Heart left ventricle (tissue), 16 donors: ENCODE measurements around the gene ARHGEF37. TPM values are rescaled to one million over a fixed set of nuclear protein-coding genes. Genes with fewer than 3 reads are reported as not detected.
A peak's percentile ranks its signal among the peaks of the same experiment; 100 is the strongest.

Source experiments
- ATAC-seq, 4 donors: fragments of 200-7000 bp; cut with Tn5 transposase; one replicate each; pipeline ENCODE4 v1.9.1; 2020 to 2022; ENCODE audit warnings: moderate library complexity in 4 of 4, mild to moderate bottlenecking in 3 of 4, moderate number of reproducible peaks in 1 of 4
- DNase-seq, 5 donors: peaks; one replicate each; pipeline ENCODE4 v3.0.0-alpha.2; 2020
- H3K27ac ChIP-seq, 12 donors: fragments of 200-600 bp; sonication (generic) in 4 of 12; one replicate each; pipeline versions ENCODE4 v1.5.0 to v1.8.0; 2016 to 2022; ENCODE audit warnings: mild to moderate bottlenecking in 2 of 12
- H3K27me3 ChIP-seq, 9 donors: fragments of 200-600 bp; sonication (generic) in 2 of 9; one replicate each; pipeline versions ENCODE4 v1.5.1 to v1.8.0; 2016 to 2022; ENCODE audit warnings: mild to moderate bottlenecking in 3 of 9
- H3K36me3 ChIP-seq, 9 donors: fragments of 200-600 bp; sonication (generic) in 2 of 9; one replicate each; pipeline versions ENCODE4 v1.5.0 to v1.8.0; 2018 to 2022; ENCODE audit warnings: mild to moderate bottlenecking in 2 of 9
- H3K4me1 ChIP-seq, 12 donors: fragments of 200-600 bp; sonication (generic) in 4 of 12; one replicate each; pipeline versions ENCODE4 v1.5.0 to v1.8.0; 2016 to 2022; ENCODE audit warnings: mild to moderate bottlenecking in 3 of 12
- H3K4me3 ChIP-seq, 12 donors: fragments of 200-600 bp; sonication (generic) in 4 of 12; one replicate each; pipeline versions ENCODE4 v1.5.0 to v1.8.0; 2017 to 2022; ENCODE audit warnings: mild to moderate bottlenecking in 9 of 12, moderate library complexity in 4 of 12
- H3K9me3 ChIP-seq, 12 donors: fragments of 200-600 bp; sonication (generic) in 4 of 12; one replicate each; pipeline versions ENCODE4 v1.5.0 to v1.8.0; 2016 to 2022; ENCODE audit warnings: mild to moderate bottlenecking in 1 of 12
- POLR2A ChIP-seq, 2 donors: fragments of 450-650 bp; IDR thresholded peaks; one replicate each; pipeline ENCODE4 v1.6.1; 2017; ENCODE audit warnings: antibody characterized with exemption in 2 of 2, mild to moderate bottlenecking in 2 of 2, moderate library complexity in 2 of 2
- WGBS, 4 donors: extraction: QIAGEN DNeasy Blood & Tissue Kit in 2 of 4; methylation state at CpG; one replicate each; pipeline versions ENCODE4 v1.1.5 to v1.1.7; 2013 to 2018; 5-methylcytosine and 5-hydroxymethylcytosine counted together
- intact Hi-C, 10 donors: fragments of 100-400 bp; cut with DNase I; formaldehyde crosslinking; loops; one replicate each; pipeline versions ENCODE4 v1.11.1 to v1.14.2; 2022
- polyA plus RNA-seq, 2 donors: library from polyadenylated mRNA; stranded (reverse); fragments of 200-250 nt; gene quantifications; one replicate each; pipeline ENCODE4 v1.2.3, GENCODE V29; 2013
- total RNA-seq, 9 donors: library from RNA; depleted of rRNA in 2 of 9; stranded (reverse); fragments of >200 nt in 2 of 9; fragmentation: NEBNext Ultra II Directional in 3 of 9; extraction: Animal tissue kit (Norgen Biotek cat#: 25700) in 3 of 9; gene quantifications; one replicate each; pipeline versions ENCODE4 v1.1.0 to v1.2.4, GENCODE V29; 2016 to 2023
- TF ChIP-seq, protein P1 (sequence below), 12 donors: fragments of 200-600 bp; sonication (generic) in 4 of 12; IDR thresholded peaks; one replicate each; pipeline versions ENCODE4 v1.5.0 to v1.8.0; 2018 to 2022; ENCODE audit warnings: antibody characterized with exemption in 12 of 12, mild to moderate bottlenecking in 5 of 12
- donor health status: ischemic (EF 13 %, LVEDD 7.1; RV severe dilation, severe dysfunction).
- donor health status: healthy with polysubstance abuse.
- donor health status: DM: no; HTN: yes; CAD: no.
- donor health status: DM: no; HTN: no; CAD: no.
- donor health status: ischemic (EF 25% LVEDD 6.9; RV normal size, moderate dysfunction).
- donor health status: ischemic (EF 25% LVEDD 5.7; RV mildly dilated, moderate dysfunction).
- donor health status: healthy.
- donor health status: DM: yes; HTN: yes; CAD: no.
- donor health status: ischemic (EF 35%, LVEDD 5.7; RV mildly dilated, moderate dysfunction).
- donor health status: nonischemic (EF 11% LVEDD 7.7; RV severe dilation, severe dysfunction).
- donor health status: DM: yes; HTN: yes; CAD: no.
- donor health status: PGD.
- donor health status: ischemic (EF 29% LVEDD 5.4; RV normal size, mild dysfunction).
- donor health status: nonischemic (EF 23%, LVEDD 6.1; RV moderate dilation, normal function).

The ARHGEF37 gene
- total and polyA plus RNA-seq, 11 donors = 8.1 to 28.5 (median 17.9) TPM

DNA sequence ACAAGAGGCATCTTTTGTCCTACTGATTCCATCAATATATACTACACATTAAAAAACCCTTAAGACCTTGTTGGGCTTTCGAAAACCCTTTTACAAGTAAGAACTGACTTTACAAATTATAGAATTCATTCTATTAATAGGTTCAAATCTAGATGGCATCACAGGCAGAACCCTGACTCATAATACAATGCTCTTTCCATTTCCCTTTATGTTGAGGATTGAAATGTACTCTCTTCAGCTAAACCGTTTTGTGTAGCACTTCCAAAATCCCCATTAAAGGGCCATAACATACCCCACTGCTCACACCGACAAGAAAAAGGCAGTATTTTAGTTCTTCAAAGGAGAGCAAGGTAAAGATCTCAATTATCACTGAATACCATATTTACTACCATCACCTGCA, 41.2 kb upstream of the ARHGEF37 start:
- no peak for ATAC-seq
- no peaks in the 10 kb centered on the region for H3K27me3 ChIP-seq
- DNase-seq = no peak
- peak overlapping the region in 2 of 12 donors; percentile 15 to 42 for H3K27ac ChIP-seq
- WGBS, 4 donors = 33 to 51% (median 46%) methylated on average over 3 of the region's 3 CpGs
- TF ChIP-seq, protein P1, sequence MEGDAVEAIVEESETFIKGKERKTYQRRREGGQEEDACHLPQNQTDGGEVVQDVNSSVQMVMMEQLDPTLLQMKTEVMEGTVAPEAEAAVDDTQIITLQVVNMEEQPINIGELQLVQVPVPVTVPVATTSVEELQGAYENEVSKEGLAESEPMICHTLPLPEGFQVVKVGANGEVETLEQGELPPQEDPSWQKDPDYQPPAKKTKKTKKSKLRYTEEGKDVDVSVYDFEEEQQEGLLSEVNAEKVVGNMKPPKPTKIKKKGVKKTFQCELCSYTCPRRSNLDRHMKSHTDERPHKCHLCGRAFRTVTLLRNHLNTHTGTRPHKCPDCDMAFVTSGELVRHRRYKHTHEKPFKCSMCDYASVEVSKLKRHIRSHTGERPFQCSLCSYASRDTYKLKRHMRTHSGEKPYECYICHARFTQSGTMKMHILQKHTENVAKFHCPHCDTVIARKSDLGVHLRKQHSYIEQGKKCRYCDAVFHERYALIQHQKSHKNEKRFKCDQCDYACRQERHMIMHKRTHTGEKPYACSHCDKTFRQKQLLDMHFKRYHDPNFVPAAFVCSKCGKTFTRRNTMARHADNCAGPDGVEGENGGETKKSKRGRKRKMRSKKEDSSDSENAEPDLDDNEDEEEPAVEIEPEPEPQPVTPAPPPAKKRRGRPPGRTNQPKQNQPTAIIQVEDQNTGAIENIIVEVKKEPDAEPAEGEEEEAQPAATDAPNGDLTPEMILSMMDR (IDR thresholded peaks at IDR 0.05) = no peak
- no peak for TF ChIP-seq POLR2A (IDR thresholded peaks at IDR 0.05)
- H3K9me3 ChIP-seq = no peaks in the 10 kb centered on the region
- intact Hi-C loops = loop anchor here in 2 of 10 donors (10.0 kb wide), 1 partner anchor 45 kb away; no protein-coding TSS in a partner anchor
- peaks cover 18 to 95% (median 79%) of the 10 kb centered on the region in 12 donors for H3K4me1 ChIP-seq
- H3K36me3 ChIP-seq = peaks cover 0 to 88% (median 65%) of the 10 kb centered on the region in 9 donors
- peak overlapping the region in 1 of 12 donors; percentile 2 for H3K4me3 ChIP-seq

DNA sequence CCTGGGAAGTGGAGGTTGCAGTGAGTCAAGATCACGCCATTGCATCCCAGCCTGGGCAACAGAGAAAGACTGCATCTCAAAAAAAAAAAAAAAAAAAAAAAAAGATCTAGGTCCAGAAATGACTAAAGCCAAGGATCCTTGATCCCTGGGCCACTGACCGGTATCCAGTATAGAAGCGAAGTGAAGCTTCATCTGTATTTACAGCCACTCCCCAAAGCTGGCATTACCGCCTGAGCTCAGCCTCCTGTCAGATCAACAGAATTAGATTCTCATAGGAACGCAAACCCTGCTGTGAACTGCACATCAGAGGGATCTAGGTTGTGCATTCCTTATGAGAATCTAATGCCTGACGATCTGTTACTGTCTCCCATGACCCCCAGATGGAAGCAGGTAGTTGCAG, 39.4 kb upstream of the ARHGEF37 start:
- Histone ChIP-seq H3K27me3 (no peaks in the 10 kb centered on the region), H3K27ac (peak overlapping the region in 1 of 12 donors; percentile 20), H3K4me3 (no peak overlapping the region), H3K9me3 (no peaks in the 10 kb centered on the region), H3K4me1 (peaks cover 18 to 95% (median 81%) of the 10 kb centered on the region in 12 donors), H3K36me3 (peaks cover 0 to 89% (median 68%) of the 10 kb centered on the region in 9 donors)
- intact Hi-C loops = loop anchor here in 2 of 10 donors (10.0 kb wide), 1 partner anchor 47 kb away; no protein-coding TSS in a partner anchor
- WGBS, 4 donors = 55 to 61% (median 58%) methylated on average over 6 of the region's 6 CpGs
- TF ChIP-seq, protein P1 (IDR thresholded peaks at IDR 0.05) = no peak
- no peak for TF ChIP-seq POLR2A (IDR thresholded peaks at IDR 0.05)
- ATAC-seq (peak in 1 of 4 donors; percentile 14), DNase-seq (no peak)

DNA sequence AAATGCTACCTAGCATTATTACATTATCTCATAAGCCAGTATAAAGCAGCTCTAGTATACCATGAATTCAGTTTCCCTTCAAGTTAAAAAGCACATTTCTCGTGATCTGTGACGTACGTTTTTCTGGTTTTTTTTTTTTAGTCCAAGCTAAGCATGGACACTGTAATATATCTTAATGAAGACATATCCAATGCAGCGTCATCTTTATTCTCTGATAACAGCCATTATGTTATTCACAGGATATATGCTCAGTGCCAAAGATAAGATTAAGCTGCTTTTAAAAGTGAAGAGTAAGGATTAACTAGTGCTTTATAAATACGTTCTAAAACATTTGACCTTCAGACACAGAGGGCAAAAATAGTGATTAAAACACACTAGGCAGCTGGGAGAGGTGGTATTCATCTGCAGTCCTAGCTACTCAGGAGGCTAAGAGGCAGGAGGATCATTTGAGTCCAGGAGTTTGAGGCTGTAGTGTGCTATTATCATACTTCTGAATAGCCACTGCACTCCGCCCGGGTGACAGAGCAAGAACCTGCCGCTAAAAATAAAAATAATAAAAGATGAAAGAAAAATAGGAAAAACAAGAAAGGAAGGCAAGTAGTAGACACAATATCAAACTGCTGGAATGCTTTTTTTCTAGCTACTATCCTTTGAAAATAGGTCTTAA, 37.8 kb upstream of the ARHGEF37 start:
- WGBS, 4 donors = 22 to 29% (median 26%) methylated on average over 8 of the region's 8 CpGs
- Histone ChIP-seq H3K4me1 (peaks cover 22 to 98% (median 92%) of the 10 kb centered on the region in 12 donors), H3K36me3 (peaks cover 0 to 91% (median 69%) of the 10 kb centered on the region in 9 donors), H3K27me3 (no peaks in the 10 kb centered on the region), H3K4me3 (peak overlapping the region in 3 of 12 donors; percentile 1 to 23 (median 14)), H3K27ac (peak overlapping the region in 11 of 12 donors; percentile 26 to 69 (median 53)), H3K9me3 (no peaks in the 10 kb centered on the region)
- DNase-seq = no peak
- TF ChIP-seq, protein P1 (IDR thresholded peaks at IDR 0.05) = no peak
- TF ChIP-seq POLR2A (IDR thresholded peaks at IDR 0.05) = no peak
- intact Hi-C loops = loop anchor here in 2 of 10 donors (10.0 kb wide), 1 partner anchor 49 kb away; no protein-coding TSS in a partner anchor
- peak in 1 of 4 donors; percentile 8 for ATAC-seq

DNA sequence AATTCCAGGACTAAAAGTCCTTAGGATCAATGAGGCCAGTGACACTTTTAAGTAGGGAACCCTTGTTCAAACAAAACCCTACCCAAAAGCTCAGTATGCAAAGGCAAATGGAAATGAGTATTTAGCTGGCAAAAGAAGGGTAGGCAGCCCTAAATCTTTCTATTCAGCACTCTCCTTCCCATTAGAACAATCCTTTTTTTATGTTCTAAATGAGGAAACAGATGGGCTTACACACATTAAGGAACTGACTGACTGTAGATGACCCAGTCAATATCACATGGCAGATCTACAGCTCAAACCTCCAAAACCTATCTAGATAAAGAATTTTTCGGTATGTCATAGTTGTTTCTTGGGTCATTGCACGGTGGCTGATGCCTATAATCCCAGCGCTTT, 37.3 kb upstream of the ARHGEF37 start:
- intact Hi-C loops = loop anchor here in 2 of 10 donors (10.0 kb wide), 1 partner anchor 49 kb away; no protein-coding TSS in a partner anchor
- H3K27ac ChIP-seq = peak overlapping the region in 10 of 12 donors; percentile 26 to 69 (median 55)
- peak in 1 of 4 donors; percentile 14 for ATAC-seq
- H3K4me1 ChIP-seq = peaks cover 22 to 97% (median 92%) of the 10 kb centered on the region in 12 donors
- H3K36me3 ChIP-seq = peaks cover 0 to 91% (median 69%) of the 10 kb centered on the region in 9 donors
- H3K27me3 ChIP-seq = no peaks in the 10 kb centered on the region
- H3K9me3 ChIP-seq = no peaks in the 10 kb centered on the region
- 40 to 52% (median 49%) methylated on average over 3 of the region's 3 CpGs for WGBS, 4 donors
- no peak for DNase-seq
- TF ChIP-seq, protein P1 (IDR thresholded peaks at IDR 0.05) = no peak
- no peak for TF ChIP-seq POLR2A (IDR thresholded peaks at IDR 0.05)
- peak overlapping the region in 3 of 12 donors; percentile 1 to 23 (median 14) for H3K4me3 ChIP-seq
